HG03521 (cell line): ENCODE measurements around the gene HBEGF.

Experiments used
- ATAC-seq: cut with Tn5 transposase; IDR thresholded peaks from one replicate; pipeline ENCODE4 v1.9.1; 2021; ENCODE audit warnings: mild to moderate bottlenecking, moderate library complexity; ENCODE audit not compliant: unreplicated experiment

The HBEGF gene

GRCh38 chr5:140346348-140347221, at the start of gene HBEGF:
Gene HBEGF (minus strand): TSS chr5:140346603. CDS start chr5:140346328, 275 bp downstream.
- ATAC-seq = peak; percentile 75

GRCh38 chr5:140393738-140394137, 47.3 kb upstream of the HBEGF start:
- ATAC-seq = no peak

GRCh38 chr5:140391732-140392131, 45.3 kb upstream of the HBEGF start:
- no peak for ATAC-seq

GRCh38 chr5:140391312-140391711, 44.9 kb upstream of the HBEGF start:
- ATAC-seq = no peak

GRCh38 chr5:140388052-140388451, 41.6 kb upstream of the HBEGF start:
- ATAC-seq = no peak

- ATAC-seq = no peak
Observed at GRCh38 chr5:140383300-140383699, 36.9 kb upstream of the HBEGF start.

- ATAC-seq = no peak
Observed at GRCh38 chr5:140382866-140383265, 36.5 kb upstream of the HBEGF start.

GRCh38 chr5:140381972-140382371, 35.6 kb upstream of the HBEGF start:
- no peak for ATAC-seq

GRCh38 chr5:140381351-140381750, 34.9 kb upstream of the HBEGF start:
- ATAC-seq = no peak

GRCh38 chr5:140372971-140373487, 26.6 kb upstream of the HBEGF start:
- no peak for ATAC-seq

GRCh38 chr5:140371356-140372151, 25.2 kb upstream of the HBEGF start:
- ATAC-seq = no peak

GRCh38 chr5:140367256-140368013, 21.0 kb upstream of the HBEGF start:
- no peak for ATAC-seq

- ATAC-seq = no peak
Observed at GRCh38 chr5:140366589-140367255, 20.3 kb upstream of the HBEGF start.

GRCh38 chr5:140365941-140366340, 19.5 kb upstream of the HBEGF start:
- no peak for ATAC-seq

- no peak for ATAC-seq
Observed at GRCh38 chr5:140365282-140365681, 18.9 kb upstream of the HBEGF start.

- no peak for ATAC-seq
Observed at GRCh38 chr5:140364472-140364765, 18.0 kb upstream of the HBEGF start.

- no peak for ATAC-seq
Observed at GRCh38 chr5:140363631-140364471, 17.4 kb upstream of the HBEGF start.

GRCh38 chr5:140362875-140363630, 16.6 kb upstream of the HBEGF start:
- ATAC-seq = peak; percentile 88

- no peak for ATAC-seq
Observed at GRCh38 chr5:140362311-140362710, 15.9 kb upstream of the HBEGF start.
